Endothelial cell of umbilical vein (primary cell): ENCODE data around the gene COL26A1. TPM values are rescaled to one million over a fixed set of nuclear protein-coding genes. Genes with fewer than 3 reads are reported as not detected.

Experiments
- BruUV-seq: library from RNA; stranded (reverse); fragments of 400-500 nt; replicated peaks from 2 replicates; lab custom pipeline; 2021; lab: Mats Ljungman, UMichigan
- CTCF ChIA-PET: fragments of 300-600, 350-600 bp; sonication (Branson Sonifier 250); formaldehyde crosslinking; loops from one replicate; lab custom pipeline; 2021; ENCODE audit warnings: antibody characterized with exemption, inconsistent platforms; lab: Charles Lee
- POLR2A ChIA-PET: fragments of 300-600, 350-600 bp; sonication (Branson Sonifier 250); formaldehyde crosslinking; loops from one replicate; lab custom pipeline; 2021; ENCODE audit warnings: antibody characterized with exemption, inconsistent platforms; lab: Charles Lee
- DNase-seq: peaks from one replicate; pipeline ENCODE4 v3.0.0-alpha.2; 2011; ENCODE audit warnings: low read depth, low spot score
- FAIRE-seq: peaks from 2 replicates; lab custom pipeline; 2011; peaks lifted over from hg19 to GRCh38; lab: Jason Lieb, UNC
- H2AFZ ChIP-seq: 2 replicates; pipeline ENCODE4 v1.6.0; 2012; ENCODE audit warnings: low read depth, low read length, control low read depth, inconsistent platforms
- H3K27ac ChIP-seq: 2 replicates; pipeline ENCODE4 v1.5.1; 2011; ENCODE audit warnings: low read depth, mild to moderate bottlenecking, control low read depth, low read length, moderate library complexity; ENCODE audit not compliant: insufficient read depth
- H3K27me3 ChIP-seq, 2 experiments: 2 replicates each; pipeline versions ENCODE4 v1.6.0 to v1.6.1; 2011; ENCODE audit warnings: low read length in 2 of 2, mixed read lengths in 1 of 2; ENCODE audit not compliant: control insufficient read depth in 2 of 2, insufficient read depth in 2 of 2
- H3K36me3 ChIP-seq, 2 experiments: 2 replicates in 1 of 2; 3 replicates in 1 of 2; pipeline ENCODE4 v1.5.1; 2011; ENCODE audit warnings: low read length in 2 of 2, mild to moderate bottlenecking in 1 of 2, moderate library complexity in 1 of 2; ENCODE audit not compliant: control insufficient read depth in 2 of 2, insufficient read depth in 2 of 2; ENCODE audit errors: extremely low read depth in 1 of 2
- H3K4me1 ChIP-seq: 3 replicates; pipeline ENCODE4 v1.5.1; 2011; ENCODE audit warnings: mild to moderate bottlenecking, low read length; ENCODE audit not compliant: control insufficient read depth, insufficient read depth; ENCODE audit errors: extremely low read depth
- H3K4me2 ChIP-seq: 2 replicates; pipeline ENCODE4 v1.6.1; 2011; ENCODE audit warnings: low read length, control low read depth, mixed read lengths; ENCODE audit not compliant: insufficient read depth
- H3K4me3 ChIP-seq, 3 experiments: fragments of 200-600 bp in 1 of 3; sonication (generic), shearing (Covaris generic) in 1 of 3; replicated peaks in 1 of 3; 2 replicates each; pipeline ENCODE4 v1.5.1; 2011 to 2016; ENCODE audit warnings: control low read depth in 3 of 3, low read length in 3 of 3, mild to moderate bottlenecking in 2 of 3, inconsistent platforms in 1 of 3, low read depth in 1 of 3, moderate library complexity in 1 of 3; ENCODE audit not compliant: insufficient read depth in 1 of 3
- H3K79me2 ChIP-seq: 2 replicates; pipeline ENCODE4 v1.6.0; 2012; ENCODE audit warnings: low read length, inconsistent platforms; ENCODE audit not compliant: control insufficient read depth, insufficient read depth
- H3K9ac ChIP-seq: replicated peaks from 2 replicates; pipeline ENCODE3; 2011; ENCODE audit warnings: low read length, control low read depth; ENCODE audit not compliant: insufficient read depth; ENCODE audit errors: extremely low read depth
- H3K9me1 ChIP-seq: replicated peaks from 3 replicates; pipeline ENCODE4 v1.6.0; 2011; ENCODE audit warnings: mild to moderate bottlenecking, low read length; ENCODE audit not compliant: control insufficient read depth, insufficient read depth; ENCODE audit errors: extremely low read depth
- H3K9me3 ChIP-seq: replicated peaks from 2 replicates; pipeline ENCODE4 v1.5.1; 2012; ENCODE audit warnings: low read length, inconsistent platforms; ENCODE audit not compliant: control insufficient read depth, insufficient read depth
- H4K20me1 ChIP-seq: replicated peaks from 2 replicates; pipeline ENCODE3; 2011; ENCODE audit warnings: mild to moderate bottlenecking, low read length; ENCODE audit not compliant: control insufficient read depth, insufficient read depth; ENCODE audit errors: extremely low read depth
- CTCF ChIP-seq, 2 donors: IDR thresholded peaks; 1 replicate in 1 of 2; 2 replicates in 1 of 2; pipeline ENCODE4 v1.5.1; 2011; ENCODE audit warnings: low read length in 2 of 2, mild to moderate bottlenecking in 2 of 2, moderate library complexity in 2 of 2, control low read depth in 1 of 2, inconsistent platforms in 1 of 2, low read depth in 1 of 2; ENCODE audit not compliant: insufficient read depth in 1 of 2; ENCODE audit errors: extremely low read depth in 1 of 2
- EZH2 ChIP-seq: IDR thresholded peaks from 2 replicates; pipeline ENCODE4 v1.6.1; 2012; ENCODE audit warnings: borderline replicate concordance, low read depth, mild to moderate bottlenecking, moderate library complexity, low read length, inconsistent platforms; ENCODE audit not compliant: severe bottlenecking
- FOS ChIP-seq: IDR thresholded peaks from 2 replicates; pipeline ENCODE4 v1.6.1; 2011; ENCODE audit warnings: mild to moderate bottlenecking, low read length, moderate library complexity, borderline replicate concordance; ENCODE audit not compliant: insufficient read depth
- GATA2 ChIP-seq: IDR thresholded peaks from 2 replicates; pipeline ENCODE4 v1.7.0; 2011; ENCODE audit warnings: low read depth, mild to moderate bottlenecking, moderate library complexity, mixed read lengths, low read length; ENCODE audit not compliant: insufficient read length, insufficient read depth
- JUN ChIP-seq: IDR thresholded peaks from 2 replicates; pipeline ENCODE4 v1.6.1; 2011; ENCODE audit warnings: borderline replicate concordance, low read depth; ENCODE audit not compliant: insufficient read length, insufficient read depth
- MAX ChIP-seq: IDR thresholded peaks from 2 replicates; pipeline ENCODE4 v1.6.1; 2011; ENCODE audit not compliant: insufficient read depth, insufficient read length
- MYC ChIP-seq: IDR thresholded peaks from one replicate; pipeline ENCODE4 v1.6.1; 2011; ENCODE audit warnings: mild to moderate bottlenecking, low read depth, low read length
- POLR2A ChIP-seq: IDR thresholded peaks from 2 replicates; pipeline ENCODE4 v1.6.1; 2012; ENCODE audit warnings: low read depth, mild to moderate bottlenecking, control low read depth, low read length
- POLR2AphosphoS5 ChIP-seq: IDR thresholded peaks from 2 replicates; pipeline ENCODE4 v1.6.1; 2012; ENCODE audit warnings: low read depth, mild to moderate bottlenecking, control low read depth, low read length, moderate library complexity; ENCODE audit not compliant: insufficient read depth
- dilution Hi-C: fragments of 300-500 bp; cut with MboI; formaldehyde crosslinking; loops from one replicate; pipeline ENCODE4 v1.15.0; 2019; ENCODE audit warnings: low sequenced_read_pairs; ENCODE audit not compliant: extremely low pct_ligation_motif_present
- intact Hi-C: fragments of 100-400 bp; cut with micrococcal nuclease; formaldehyde crosslinking; loops from one replicate; pipeline ENCODE4 v1.10.0; 2022
- polyA plus RNA-seq, 4 experiments: library from polyadenylated mRNA; depleted of rRNA in 3 of 4; stranded (reverse) in 3 of 4; unstranded in 1 of 4; fragments of >200 nt; gene quantifications; 2 replicates each; pipeline versions ENCODE4 v1.2.1 to v1.2.3, GENCODE V29; 2011 to 2012; ENCODE audit warnings: missing spikeins in 1 of 4
- total RNA-seq: library from RNA; stranded (reverse); gene quantifications from 2 replicates; pipeline ENCODE4 v1.2.3, GENCODE V29; 2021

COL26A1 gene
- total and polyA plus RNA-seq, 2 donors (not counting 3 experiments of a cell fraction or from before 2014, with no cell fraction given) = not detected

- Histone ChIP-seq H3K9ac (no peak overlapping the region), H3K27ac (no peak overlapping the region), H3K27me3 (peaks cover 5 to 17% of the 10 kb centered on the region in 2 experiments), H3K79me2 (no peaks in the 10 kb centered on the region), H3K9me1 (no peaks in the 10 kb centered on the region), H3K4me3 (no peak overlapping the region), H4K20me1 (no peaks in the 10 kb centered on the region), H3K36me3 (no peaks in the 10 kb centered on the region), H3K4me1 (no peaks in the 10 kb centered on the region), H2AFZ (no peak overlapping the region), H3K9me3 (no peaks in the 10 kb centered on the region), H3K4me2 (no peak overlapping the region)
- BruUV-seq = no TSS peak
- FAIRE-seq (no peak), DNase-seq (no peak)
- POLR2A ChIA-PET = no interaction called here
- CTCF ChIA-PET = no interaction called here
- no peak for TF ChIP-seq FOS
- no peak for TF ChIP-seq POLR2A
- no peak for TF ChIP-seq GATA2
- TF ChIP-seq JUN = no peak
- TF ChIP-seq CTCF (IDR thresholded peaks at IDR 0.05; ENCODE audit: extremely low read depth in 1 of 2, insufficient read depth in 1 of 2, low read depth in 1 of 2, low read length in 2 of 2) = no peak
- dilution Hi-C loops (no loop called here), intact Hi-C loops (loop anchor here (1.0 kb wide), 1 partner anchor 25 kb away; no protein-coding TSS in a partner anchor)
Measured at GRCh38 chr7:101381549-101382111, 19.0 kb downstream of the COL26A1 start.

- intact Hi-C loops = loop anchor here (1.0 kb wide), 1 partner anchor 23 kb away; no protein-coding TSS in a partner anchor
- dilution Hi-C loops = no loop called here
- H3K9me1 ChIP-seq = no peaks in the 10 kb centered on the region
- peaks cover 5 to 17% of the 10 kb centered on the region in 2 experiments for H3K27me3 ChIP-seq
- FAIRE-seq (no peak), DNase-seq (no peak)
- no peaks in the 10 kb centered on the region for H4K20me1 ChIP-seq
- BruUV-seq = no TSS peak
- H3K9me3 ChIP-seq = no peaks in the 10 kb centered on the region
- no peak overlapping the region for H3K27ac ChIP-seq
- no peaks in the 10 kb centered on the region for H3K79me2 ChIP-seq
- H3K36me3 ChIP-seq = no peaks in the 10 kb centered on the region
- TF ChIP-seq CTCF (IDR thresholded peaks at IDR 0.05; ENCODE audit: extremely low read depth in 1 of 2, insufficient read depth in 1 of 2, low read depth in 1 of 2, low read length in 2 of 2) (no peak), FOS (no peak), MYC (no peak), EZH2 (no peak), POLR2AphosphoS5 (no peak), JUN (no peak), GATA2 (no peak), MAX (no peak), POLR2A (no peak)
- no peak overlapping the region for H3K9ac ChIP-seq
- H3K4me2 ChIP-seq = no peak overlapping the region
- no peak overlapping the region for H2AFZ ChIP-seq
- POLR2A ChIA-PET = no interaction called here
- H3K4me3 ChIP-seq = no peak overlapping the region
- H3K4me1 ChIP-seq = no peaks in the 10 kb centered on the region
- CTCF ChIA-PET = no interaction called here
Measured at GRCh38 chr7:101382937-101383336, 20.3 kb downstream of the COL26A1 start.
